GM12878 (cell line): ENCODE measurements around the gene FAR1. TPM values are rescaled to one million over a fixed set of nuclear protein-coding genes. Genes with fewer than 3 reads are reported as not detected.

Experiments used
- BRCA1 ChIP-seq: IDR thresholded peaks from 2 replicates; pipeline ENCODE4 v1.6.1; 2011; ENCODE audit warnings: low read depth, low read length, improper control_type of control experiment
- CEBPB ChIP-seq, 2 experiments: fragments of 150-350 bp in 1 of 2; IDR thresholded peaks; 2 replicates each; pipeline ENCODE4 v1.6.1; 2012 to 2014; ENCODE audit warnings: low read depth in 2 of 2, low read length in 2 of 2, borderline replicate concordance in 1 of 2, inconsistent platforms in 1 of 2
- FOXM1 ChIP-seq: IDR thresholded peaks from 2 replicates; pipeline ENCODE4 v1.6.1; 2012; ENCODE audit warnings: low read depth, mild to moderate bottlenecking, inconsistent platforms, low read length, moderate library complexity
- HDGF ChIP-seq: fragments of 450-650 bp; IDR thresholded peaks from 2 replicates; pipeline ENCODE4 v1.6.1; 2016; ENCODE audit warnings: antibody characterized with exemption
- NKRF ChIP-seq: fragments of 450-650 bp; conservative IDR thresholded peaks from 2 replicates; pipeline ENCODE4 v1.6.1; 2017; ENCODE audit warnings: mild to moderate bottlenecking, moderate library complexity
- PBX3 ChIP-seq: IDR thresholded peaks from 2 replicates; pipeline ENCODE4 v1.6.1; 2011; ENCODE audit warnings: mild to moderate bottlenecking, low read depth, low read length, moderate library complexity; ENCODE audit not compliant: insufficient replicate concordance
- RAD51 ChIP-seq: fragments of 450-650 bp; IDR thresholded peaks from 2 replicates; pipeline ENCODE4 v1.6.1; 2016; ENCODE audit warnings: moderate library complexity, mild to moderate bottlenecking, inconsistent platforms
- SREBF2 ChIP-seq: IDR thresholded peaks from 2 replicates; pipeline ENCODE4 v1.6.1; 2012; ENCODE audit warnings: mild to moderate bottlenecking, low read length
- SRF ChIP-seq, 2 experiments: IDR thresholded peaks; 2 replicates each; pipeline ENCODE4 v1.6.1; 2011; ENCODE audit warnings: low read depth in 2 of 2, low read length in 2 of 2, mild to moderate bottlenecking in 1 of 2, moderate library complexity in 1 of 2
- SUZ12 ChIP-seq: fragments of 200-600 bp; sonication (generic); IDR thresholded peaks from one replicate; pipeline ENCODE4 v1.6.1; 2018; ENCODE audit warnings: antibody characterized with exemption, mild to moderate bottlenecking; ENCODE audit not compliant: unreplicated experiment
- ZNF622 ChIP-seq: fragments of 450-650 bp; IDR thresholded peaks from 2 replicates; pipeline ENCODE4 v1.6.1; 2017; ENCODE audit warnings: mild to moderate bottlenecking, inconsistent platforms
- polyA plus RNA-seq, 11 experiments: library from polyadenylated mRNA; depleted of rRNA in 4 of 11; unstranded in 6 of 11; stranded (reverse) in 5 of 11; fragments of >200 nt; fragmentation: Nextera tagmentation in 4 of 11; fragmentation: Illumina TruSeq in 1 of 11; extraction: Ambion mirVana in 4 of 11; extraction: Trizol in 1 of 11; gene quantifications; 1 replicate in 1 of 11; 2 replicates in 10 of 11; pipeline versions ENCODE4 v1.2.1 to v1.2.3, GENCODE V29; 2011 to 2016; ENCODE audit warnings: inconsistent platforms in 2 of 11, missing spikeins in 2 of 11, low read depth in 1 of 11
- total RNA-seq, 4 experiments: library from RNA; depleted of rRNA in 3 of 4; stranded (reverse); fragments of >200 nt in 3 of 4; fragmentation: Illumina TruSeq in 1 of 4; extraction: Trizol in 1 of 4; gene quantifications; 2 replicates each; pipeline versions ENCODE4 v1.2.1 to v1.2.3, GENCODE V29; 2013 to 2021
- TF ChIP-seq, protein P1 (sequence below): IDR thresholded peaks from 2 replicates; pipeline ENCODE4 v1.6.1; 2011; ENCODE audit warnings: borderline replicate concordance, low read depth, mild to moderate bottlenecking, moderate library complexity, mixed read lengths, low read length; ENCODE audit not compliant: insufficient read depth; ENCODE audit errors: extremely low read length
- TF ChIP-seq, protein P2 (sequence below): fragments of 450-650 bp; IDR thresholded peaks from 2 replicates; pipeline ENCODE4 v1.6.1; 2017; ENCODE audit warnings: borderline replicate concordance

Gene FAR1
- total and polyA plus RNA-seq, 10 of the 15 experiments (the other 5 are each of a cell fraction or from before 2014, with no cell fraction given): 10.1 to 73.9 (median 30.8) TPM

DNA sequence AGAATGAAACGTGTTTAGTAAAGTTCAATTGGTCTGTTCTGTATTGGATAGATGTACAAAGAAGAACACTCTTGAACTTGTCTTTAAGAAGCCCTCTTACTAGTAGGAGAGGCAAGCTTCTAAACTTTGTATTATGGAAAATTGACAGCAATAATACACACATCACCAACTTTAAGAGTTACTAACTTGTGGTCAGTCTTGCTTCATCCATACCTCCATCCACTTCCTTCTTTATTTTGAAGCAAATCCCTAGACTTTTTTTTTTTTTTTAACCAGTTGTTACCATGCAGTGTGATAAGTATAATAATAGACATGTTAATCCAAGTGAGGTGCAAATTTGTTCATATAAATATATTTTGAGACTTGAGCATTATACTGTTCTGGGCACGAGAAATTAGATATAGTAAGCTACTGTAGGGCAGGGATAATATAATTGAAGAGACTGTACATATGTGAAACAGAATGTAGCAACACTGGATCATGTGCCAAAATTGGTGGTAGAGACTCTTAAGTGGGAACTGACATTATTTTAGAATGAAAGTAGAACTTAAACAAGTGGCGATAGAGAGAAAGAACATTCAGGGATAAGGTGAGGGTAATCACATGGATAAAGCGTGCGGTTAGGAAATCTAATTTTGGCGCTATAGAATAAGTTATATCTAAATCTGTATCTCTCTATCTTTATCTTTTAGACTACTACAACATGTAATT, 6.5 kb downstream of the FAR1 start (continued):
- TF ChIP-seq ZNF622 (no peak), FOXM1 (no peak), RAD51 (no peak), SREBF2 (no peak), PBX3 (no peak), BRCA1 (no peak), NKRF (no peak), SRF (IDR thresholded peaks at IDR 0.05; ENCODE audit: low read depth in 2 of 2, low read length in 2 of 2) (no peak), HDGF (no peak), CEBPB (IDR thresholded peaks at IDR 0.05; ENCODE audit: borderline replicate concordance in 1 of 2, low read depth in 2 of 2, low read length in 2 of 2) (no peak), SUZ12 (no peak)
- TF ChIP-seq, protein P1, sequence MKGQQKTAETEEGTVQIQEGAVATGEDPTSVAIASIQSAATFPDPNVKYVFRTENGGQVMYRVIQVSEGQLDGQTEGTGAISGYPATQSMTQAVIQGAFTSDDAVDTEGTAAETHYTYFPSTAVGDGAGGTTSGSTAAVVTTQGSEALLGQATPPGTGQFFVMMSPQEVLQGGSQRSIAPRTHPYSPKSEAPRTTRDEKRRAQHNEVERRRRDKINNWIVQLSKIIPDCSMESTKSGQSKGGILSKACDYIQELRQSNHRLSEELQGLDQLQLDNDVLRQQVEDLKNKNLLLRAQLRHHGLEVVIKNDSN: no peak
- TF ChIP-seq, protein P2, sequence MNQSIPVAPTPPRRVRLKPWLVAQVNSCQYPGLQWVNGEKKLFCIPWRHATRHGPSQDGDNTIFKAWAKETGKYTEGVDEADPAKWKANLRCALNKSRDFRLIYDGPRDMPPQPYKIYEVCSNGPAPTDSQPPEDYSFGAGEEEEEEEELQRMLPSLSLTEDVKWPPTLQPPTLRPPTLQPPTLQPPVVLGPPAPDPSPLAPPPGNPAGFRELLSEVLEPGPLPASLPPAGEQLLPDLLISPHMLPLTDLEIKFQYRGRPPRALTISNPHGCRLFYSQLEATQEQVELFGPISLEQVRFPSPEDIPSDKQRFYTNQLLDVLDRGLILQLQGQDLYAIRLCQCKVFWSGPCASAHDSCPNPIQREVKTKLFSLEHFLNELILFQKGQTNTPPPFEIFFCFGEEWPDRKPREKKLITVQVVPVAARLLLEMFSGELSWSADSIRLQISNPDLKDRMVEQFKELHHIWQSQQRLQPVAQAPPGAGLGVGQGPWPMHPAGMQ: no peak
